Body of pancreas (tissue), 4 donors: ENCODE data around the gene HIBCH. TPM values are rescaled to one million over a fixed set of nuclear protein-coding genes. Genes with fewer than 3 reads are reported as not detected.

Source experiments
- ATAC-seq: fragments of 150-250 bp; one replicate; pipeline ENCODE4 v1.9.1; 2016
- DNase-seq, 4 donors: peaks; one replicate each; pipeline ENCODE4 v3.0.0-alpha.2; 2019
- H3K27ac ChIP-seq, 4 donors: fragments of 200-600 bp; sonication (generic); 1 replicate in 3 of 4; 2 replicates in 1 of 4; pipeline versions ENCODE4 v1.5.1 to v1.6.1; 2016 to 2019; ENCODE audit warnings: mild to moderate bottlenecking in 1 of 4, mixed read lengths in 1 of 4, moderate library complexity in 1 of 4
- H3K27me3 ChIP-seq, 2 donors: fragments of 200-600 bp; sonication (generic); one replicate each; pipeline ENCODE4 v1.6.0; 2016; ENCODE audit warnings: mild to moderate bottlenecking in 1 of 2
- H3K36me3 ChIP-seq, 2 donors: fragments of 200-600 bp; sonication (generic); replicated peaks in 1 of 2; 2 replicates each; pipeline ENCODE4 v1.5.1; 2016; ENCODE audit warnings: low read depth in 2 of 2; ENCODE audit not compliant: insufficient read depth in 1 of 2
- H3K4me1 ChIP-seq: fragments of 200-600 bp; sonication (generic); one replicate; pipeline ENCODE4 v1.6.0; 2016
- H3K4me3 ChIP-seq, 2 donors: fragments of 200-600 bp; sonication (generic); 1 replicate in 1 of 2; 2 replicates in 1 of 2; pipeline ENCODE4 v1.5.1; 2016 to 2019
- H3K9me3 ChIP-seq, 3 donors: fragments of 200-600 bp; sonication (generic); 1 replicate in 2 of 3; 2 replicates in 1 of 3; pipeline ENCODE4 v1.5.1; 2016
- POLR2A ChIP-seq, 3 donors: fragments of 450-650 bp; IDR thresholded peaks; one replicate each; pipeline ENCODE4 v1.6.1; 2016; ENCODE audit warnings: antibody characterized with exemption in 3 of 3, mild to moderate bottlenecking in 2 of 3
- WGBS, 2 donors: methylation state at CpG; one replicate each; pipeline ENCODE4 v1.1.5; 2017; 5-methylcytosine and 5-hydroxymethylcytosine counted together
- intact Hi-C: fragments of 100-400 bp; cut with DNase I; formaldehyde crosslinking; loops from one replicate; pipeline ENCODE4 v1.15.1; 2023
- total RNA-seq, 2 donors: library from RNA; depleted of rRNA; stranded (reverse); fragments of >200 nt; gene quantifications; one replicate each; pipeline ENCODE4 v1.1.0, GENCODE V29; 2016
- TF ChIP-seq, protein P1 (sequence below), 7 experiments: fragments of 450-650 bp in 4 of 7; fragments of 200-600 bp in 3 of 7; sonication (generic) in 3 of 7; IDR thresholded peaks; one replicate each; pipeline ENCODE4 v1.5.1; 2016 to 2019; ENCODE audit warnings: antibody characterized with exemption in 7 of 7

HIBCH gene
- total RNA-seq, 2 donors from 2014 or later = 19.4 to 21.3 TPM

DNA sequence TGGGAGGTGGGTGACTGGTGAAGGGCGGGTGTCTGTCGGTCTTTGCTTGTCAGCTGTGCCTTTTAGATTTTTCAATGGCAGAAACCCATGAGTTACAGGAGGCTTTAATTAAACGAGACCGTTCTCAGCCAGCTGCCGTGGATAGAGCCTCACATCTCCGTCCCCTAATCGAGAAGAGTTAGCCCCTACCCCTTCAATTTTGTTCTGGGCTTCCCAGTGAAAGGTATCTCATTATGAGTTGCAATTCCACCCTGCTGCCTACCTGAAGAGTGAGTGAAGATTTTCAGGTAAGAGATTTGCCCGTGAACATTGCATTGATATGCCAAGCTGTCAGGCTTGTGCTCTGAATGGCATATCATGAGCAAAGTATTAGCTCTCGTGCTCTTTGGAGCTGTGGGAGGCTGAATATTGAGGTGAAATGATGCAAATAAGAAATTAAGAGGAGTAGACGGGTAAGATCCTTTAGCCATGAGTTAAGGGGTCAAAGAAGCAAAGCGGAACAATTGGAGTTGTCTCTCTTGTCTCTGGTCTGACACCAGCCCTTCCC is 138.4 kb downstream of the HIBCH start:
- intact Hi-C loops = no loop called here
- TF ChIP-seq, protein P1, sequence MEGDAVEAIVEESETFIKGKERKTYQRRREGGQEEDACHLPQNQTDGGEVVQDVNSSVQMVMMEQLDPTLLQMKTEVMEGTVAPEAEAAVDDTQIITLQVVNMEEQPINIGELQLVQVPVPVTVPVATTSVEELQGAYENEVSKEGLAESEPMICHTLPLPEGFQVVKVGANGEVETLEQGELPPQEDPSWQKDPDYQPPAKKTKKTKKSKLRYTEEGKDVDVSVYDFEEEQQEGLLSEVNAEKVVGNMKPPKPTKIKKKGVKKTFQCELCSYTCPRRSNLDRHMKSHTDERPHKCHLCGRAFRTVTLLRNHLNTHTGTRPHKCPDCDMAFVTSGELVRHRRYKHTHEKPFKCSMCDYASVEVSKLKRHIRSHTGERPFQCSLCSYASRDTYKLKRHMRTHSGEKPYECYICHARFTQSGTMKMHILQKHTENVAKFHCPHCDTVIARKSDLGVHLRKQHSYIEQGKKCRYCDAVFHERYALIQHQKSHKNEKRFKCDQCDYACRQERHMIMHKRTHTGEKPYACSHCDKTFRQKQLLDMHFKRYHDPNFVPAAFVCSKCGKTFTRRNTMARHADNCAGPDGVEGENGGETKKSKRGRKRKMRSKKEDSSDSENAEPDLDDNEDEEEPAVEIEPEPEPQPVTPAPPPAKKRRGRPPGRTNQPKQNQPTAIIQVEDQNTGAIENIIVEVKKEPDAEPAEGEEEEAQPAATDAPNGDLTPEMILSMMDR (IDR thresholded peaks at IDR 0.05) = no peak
- TF ChIP-seq POLR2A (IDR thresholded peaks at IDR 0.05) = no peak
- H3K27ac ChIP-seq = peak overlapping the region; percentile 87 to 96 (median 92)
- H3K36me3 ChIP-seq = no peaks in the 10 kb centered on the region
- ATAC-seq (peak; percentile 13), DNase-seq (no peak)
- peak overlapping the region; percentile 24 to 63 for H3K4me3 ChIP-seq
- 7% methylated on average over 9 to 11 of the region's 11 CpGs for WGBS, 2 donors
- no peaks in the 10 kb centered on the region for H3K9me3 ChIP-seq
- no peaks in the 10 kb centered on the region for H3K27me3 ChIP-seq
- peaks cover 36% of the 10 kb centered on the region for H3K4me1 ChIP-seq

GRCh38 chr2:190180313-190181122 is 139.1 kb downstream of the HIBCH start:
- ATAC-seq (peak; percentile 87), DNase-seq (peak; percentile 81 to 89 (median 85))
- peak overlapping the region; percentile 24 to 63 for H3K4me3 ChIP-seq
- 0 to 2% methylated on average over 9 to 60 of the region's 82 CpGs for WGBS, 2 donors
- H3K27ac ChIP-seq = peak overlapping the region; percentile 87 to 96 (median 92)
- H3K9me3 ChIP-seq = no peaks in the 10 kb centered on the region
- H3K4me1 ChIP-seq = peaks cover 34% of the 10 kb centered on the region
- H3K27me3 ChIP-seq = no peaks in the 10 kb centered on the region
- TF ChIP-seq, protein P1 (IDR thresholded peaks at IDR 0.05) = peak; percentile 51 to 82 (median 68)
- TF ChIP-seq POLR2A (IDR thresholded peaks at IDR 0.05) = peak; percentile 58 to 70 (median 64)
- intact Hi-C loops = no loop called here
- H3K36me3 ChIP-seq = no peaks in the 10 kb centered on the region

DNA sequence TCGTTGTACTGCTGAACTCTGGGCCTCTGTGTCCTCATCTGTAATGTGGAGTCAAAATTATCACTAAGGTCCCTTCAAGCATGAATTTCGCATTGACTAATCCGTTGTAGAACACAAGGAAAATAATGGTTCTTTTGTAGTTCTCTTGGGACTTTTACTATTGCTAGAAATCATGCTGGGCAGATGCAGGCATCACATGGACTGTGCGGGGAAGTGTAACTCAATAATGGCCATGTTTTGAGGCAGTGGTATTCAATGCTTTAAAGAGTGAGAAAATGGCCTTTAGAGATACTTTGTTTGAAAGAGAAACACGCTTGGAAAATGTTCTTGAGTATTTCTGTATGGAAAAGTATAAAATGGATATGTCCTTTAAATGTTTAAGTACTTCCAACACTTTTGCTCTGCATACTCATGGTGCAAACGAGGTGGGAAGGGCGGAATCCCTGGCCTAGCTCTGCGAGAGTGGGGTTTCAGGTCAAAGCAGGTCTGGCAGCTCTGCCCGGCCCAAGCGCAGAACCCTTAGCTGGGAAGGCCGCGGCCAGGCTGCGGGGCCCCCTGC is 139.8 kb downstream of the HIBCH start:
- H3K4me1 ChIP-seq = peaks cover 27% of the 10 kb centered on the region

DNA sequence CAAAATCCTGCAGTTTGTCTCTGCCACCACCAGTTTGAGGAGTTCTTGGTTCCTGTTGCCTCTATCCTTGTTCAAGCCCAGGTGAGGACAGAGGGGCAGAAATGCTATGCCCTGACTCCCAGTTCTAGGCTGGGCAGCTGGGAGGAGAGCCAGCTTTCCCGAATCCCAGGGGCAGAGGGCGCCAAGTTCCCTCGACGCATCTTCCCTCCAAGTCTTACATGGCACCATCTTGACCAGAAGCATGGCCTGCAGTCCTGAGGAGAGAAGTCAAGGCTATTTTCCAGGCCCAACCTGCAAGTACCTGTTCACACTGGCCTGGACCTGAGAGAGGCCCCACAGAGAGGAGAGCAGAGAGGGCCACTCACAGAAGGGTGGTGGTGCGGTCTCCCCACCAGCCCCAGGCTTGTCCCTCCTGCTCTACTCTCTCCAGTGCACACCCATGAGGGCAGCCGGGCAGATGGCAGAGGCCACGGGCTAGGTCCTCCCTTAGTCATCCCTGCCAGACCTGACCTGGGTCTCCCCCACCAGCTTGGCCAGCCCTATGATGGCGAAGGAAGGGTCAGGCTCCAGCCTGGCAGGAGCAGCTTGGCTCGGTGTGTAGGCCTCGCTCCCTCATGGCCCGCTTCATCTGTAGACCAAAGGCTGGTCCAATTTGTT is 141.4 kb downstream of the HIBCH start:
- H3K4me3 ChIP-seq = no peak overlapping the region
- H3K9me3 ChIP-seq = no peaks in the 10 kb centered on the region
- no peak for DNase-seq
- 93 to 95% methylated on average over 9 to 11 of the region's 11 CpGs for WGBS, 2 donors
- TF ChIP-seq, protein P1 (IDR thresholded peaks at IDR 0.05) = no peak
- no peak for TF ChIP-seq POLR2A (IDR thresholded peaks at IDR 0.05)
- no peaks in the 10 kb centered on the region for H3K27me3 ChIP-seq
- no peak for ATAC-seq
- H3K36me3 ChIP-seq = no peaks in the 10 kb centered on the region
- no peak overlapping the region for H3K27ac ChIP-seq
- peaks cover 25% of the 10 kb centered on the region for H3K4me1 ChIP-seq
- intact Hi-C loops = no loop called here

More for the DNA sequence above, 139.8 kb downstream of the HIBCH start:
- ATAC-seq (no peak), DNase-seq (no peak)
- intact Hi-C loops = no loop called here
- H3K27me3 ChIP-seq = no peaks in the 10 kb centered on the region
- peak overlapping the region; percentile 87 to 96 (median 92) for H3K27ac ChIP-seq
- peak overlapping the region; percentile 24 to 63 for H3K4me3 ChIP-seq
- no peaks in the 10 kb centered on the region for H3K36me3 ChIP-seq
- WGBS, 2 donors = 29 to 30% methylated on average over 13 of the region's 13 CpGs
- TF ChIP-seq, protein P1 (IDR thresholded peaks at IDR 0.05) = no peak
- peak in 1 of 3 donors; percentile 1 for TF ChIP-seq POLR2A (IDR thresholded peaks at IDR 0.05)
- no peaks in the 10 kb centered on the region for H3K9me3 ChIP-seq
